ENCODE data around the gene KLHL9.
"Not testable (repeated sequence)": the region's sequence is repeated elsewhere in the genome, so short reads cannot be mapped to it uniquely, and the experiment has no call there.

Gene KLHL9

GRCh38 chr9:21334701-21335632 lies at the start of gene KLHL9:
Gene KLHL9 (minus strand): TSS chr9:21335404. CDS start chr9:21334859, 545 bp downstream.
- peak; percentile 74 to 85 for DNase-seq (ENCODE audit: extremely low read depth in 1 of 2, low read depth in 1 of 2)

GRCh38 chr9:21383627-21384026 lies 48.4 kb upstream of the KLHL9 start:
- DNase-seq (ENCODE audit: extremely low read depth in 1 of 2, low read depth in 1 of 2) = no peak

- no peak for DNase-seq (ENCODE audit: extremely low read depth in 1 of 2, low read depth in 1 of 2)
Observed at GRCh38 chr9:21381448-21382339, 46.5 kb upstream of the KLHL9 start.

GRCh38 chr9:21371467-21371866 lies 36.3 kb upstream of the KLHL9 start:
- DNase-seq (ENCODE audit: extremely low read depth in 1 of 2, low read depth in 1 of 2) = not testable (repeated sequence)

GRCh38 chr9:21367957-21368356 lies 32.8 kb upstream of the KLHL9 start, which contains the start of gene IFNA13:
Gene IFNA13 (minus strand): TSS chr9:21368057. CDS start chr9:21368010, 47 bp downstream.
- no peak for DNase-seq (ENCODE audit: extremely low read depth in 1 of 2, low read depth in 1 of 2)

GRCh38 chr9:21367169-21367568 lies 32.0 kb upstream of the KLHL9 start:
- DNase-seq (ENCODE audit: extremely low read depth in 1 of 2, low read depth in 1 of 2) = not testable (repeated sequence)

GRCh38 chr9:21362287-21362686 lies 27.1 kb upstream of the KLHL9 start:
- no peak for DNase-seq (ENCODE audit: extremely low read depth in 1 of 2, low read depth in 1 of 2)

- DNase-seq (ENCODE audit: extremely low read depth in 1 of 2, low read depth in 1 of 2) = no peak
Observed at GRCh38 chr9:21357479-21358460, 22.6 kb upstream of the KLHL9 start.

- DNase-seq (ENCODE audit: extremely low read depth in 1 of 2, low read depth in 1 of 2) = no peak
Observed at GRCh38 chr9:21350787-21351186, 15.6 kb upstream of the KLHL9 start, which contains the start of gene IFNA6. Gene IFNA6 (minus strand): TSS chr9:21350887. CDS start chr9:21350887, 0 bp downstream.

- DNase-seq (ENCODE audit: extremely low read depth in 1 of 2, low read depth in 1 of 2) = no peak
Observed at GRCh38 chr9:21348430-21348970, 13.3 kb upstream of the KLHL9 start.

- no peak for DNase-seq (ENCODE audit: extremely low read depth in 1 of 2, low read depth in 1 of 2)
Observed at GRCh38 chr9:21340735-21341134, 5.5 kb upstream of the KLHL9 start.

GRCh38 chr9:21336457-21336856 lies 1.3 kb upstream of the KLHL9 start:
- no peak for DNase-seq (ENCODE audit: extremely low read depth in 1 of 2, low read depth in 1 of 2)

GRCh38 chr9:21333226-21333625 lies 2.0 kb downstream of the KLHL9 start:
- no peak for DNase-seq (ENCODE audit: extremely low read depth in 1 of 2, low read depth in 1 of 2)

GRCh38 chr9:21331676-21332402 lies 3.4 kb downstream of the KLHL9 start:
- no peak for DNase-seq (ENCODE audit: extremely low read depth in 1 of 2, low read depth in 1 of 2)

GRCh38 chr9:21326526-21327139 lies 8.6 kb downstream of the KLHL9 start:
- DNase-seq (ENCODE audit: extremely low read depth in 1 of 2, low read depth in 1 of 2) = no peak

GRCh38 chr9:21324047-21324446 lies 11.2 kb downstream of the KLHL9 start:
- no peak for DNase-seq (ENCODE audit: extremely low read depth in 1 of 2, low read depth in 1 of 2)

- DNase-seq (ENCODE audit: extremely low read depth in 1 of 2, low read depth in 1 of 2) = no peak
Observed at GRCh38 chr9:21322911-21323461, 12.2 kb downstream of the KLHL9 start.

GRCh38 chr9:21320465-21320864 lies 14.7 kb downstream of the KLHL9 start:
- DNase-seq (ENCODE audit: extremely low read depth in 1 of 2, low read depth in 1 of 2) = no peak
